ENCODE measurements around the gene ZFAND3. TPM values are rescaled to one million over a fixed set of nuclear protein-coding genes. Genes with fewer than 3 reads are reported as not detected.

The ZFAND3 gene
- total RNA-seq, 1 donor from 2014 or later, result 131 TPM

DNA sequence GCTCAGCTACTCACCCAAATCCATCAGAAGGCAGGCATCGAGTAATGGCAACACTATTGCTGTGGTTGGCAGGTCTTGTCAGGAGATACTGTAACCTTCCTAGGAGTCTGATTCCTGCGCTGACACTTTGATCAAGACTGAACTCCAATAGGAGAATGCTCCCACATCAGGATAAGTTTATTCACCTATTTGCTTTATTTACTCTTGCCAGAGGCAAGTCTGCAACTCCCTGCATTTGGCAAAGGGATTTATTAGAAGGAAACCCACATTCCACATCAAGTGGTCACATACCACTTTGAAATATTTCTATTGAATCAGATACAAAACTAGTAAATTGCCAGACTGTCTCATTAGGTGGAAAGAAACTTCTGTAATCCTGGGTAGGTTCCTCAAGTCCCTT, 43.5 kb downstream of the ZFAND3 start:
- peaks cover 41% of the 10 kb centered on the region for H3K4me1 Mint-ChIP-seq (ENCODE audit: low read depth, unreplicated experiment)
- peak overlapping the region; percentile 1 for H3K27ac ChIP-seq (ENCODE audit: low read depth, low read length)
- no peak for TF ChIP-seq EZH2 (IDR thresholded peaks at IDR 0.05; ENCODE audit: insufficient read depth, low read length)
- TF ChIP-seq, protein P1, sequence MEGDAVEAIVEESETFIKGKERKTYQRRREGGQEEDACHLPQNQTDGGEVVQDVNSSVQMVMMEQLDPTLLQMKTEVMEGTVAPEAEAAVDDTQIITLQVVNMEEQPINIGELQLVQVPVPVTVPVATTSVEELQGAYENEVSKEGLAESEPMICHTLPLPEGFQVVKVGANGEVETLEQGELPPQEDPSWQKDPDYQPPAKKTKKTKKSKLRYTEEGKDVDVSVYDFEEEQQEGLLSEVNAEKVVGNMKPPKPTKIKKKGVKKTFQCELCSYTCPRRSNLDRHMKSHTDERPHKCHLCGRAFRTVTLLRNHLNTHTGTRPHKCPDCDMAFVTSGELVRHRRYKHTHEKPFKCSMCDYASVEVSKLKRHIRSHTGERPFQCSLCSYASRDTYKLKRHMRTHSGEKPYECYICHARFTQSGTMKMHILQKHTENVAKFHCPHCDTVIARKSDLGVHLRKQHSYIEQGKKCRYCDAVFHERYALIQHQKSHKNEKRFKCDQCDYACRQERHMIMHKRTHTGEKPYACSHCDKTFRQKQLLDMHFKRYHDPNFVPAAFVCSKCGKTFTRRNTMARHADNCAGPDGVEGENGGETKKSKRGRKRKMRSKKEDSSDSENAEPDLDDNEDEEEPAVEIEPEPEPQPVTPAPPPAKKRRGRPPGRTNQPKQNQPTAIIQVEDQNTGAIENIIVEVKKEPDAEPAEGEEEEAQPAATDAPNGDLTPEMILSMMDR (IDR thresholded peaks at IDR 0.05; ENCODE audit: insufficient read depth, low read depth, low read length), result no peak

DNA sequence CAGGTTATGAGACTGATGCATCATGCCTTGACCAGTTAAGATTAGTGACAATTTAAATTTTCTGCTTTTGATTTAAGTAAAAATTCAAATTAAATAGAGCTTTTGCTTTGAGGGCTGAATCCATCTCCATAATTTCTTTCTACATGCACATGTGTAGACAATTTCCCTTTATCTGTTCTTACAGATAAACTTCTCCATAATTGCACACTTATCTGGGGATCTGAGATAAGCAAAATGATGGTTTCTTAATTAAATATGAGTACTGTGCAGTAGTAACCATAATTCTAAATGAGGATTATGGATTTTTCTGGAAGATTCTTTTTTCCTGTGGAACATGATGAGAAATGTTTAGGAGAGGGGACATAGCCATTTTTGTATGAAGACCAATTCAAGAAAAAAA, 44.7 kb downstream of the ZFAND3 start:
- no peaks in the 10 kb centered on the region for H3K9me3 Mint-ChIP-seq (ENCODE audit: unreplicated experiment)
- Histone ChIP-seq H3K27me3 (ENCODE audit: insufficient read depth, low read length) (no peaks in the 10 kb centered on the region), H3K9ac (ENCODE audit: low read length) (no peak overlapping the region), H3K9me3 (ENCODE audit: insufficient read depth, low read depth, low read length) (no peaks in the 10 kb centered on the region), H3K4me1 (ENCODE audit: insufficient read depth, low read length) (peaks cover 36% of the 10 kb centered on the region), H3K4me3 (ENCODE audit: insufficient read depth, low read depth, low read length) (no peak overlapping the region), H4K20me1 (ENCODE audit: insufficient read depth, low read length) (peaks cover 97% of the 10 kb centered on the region), H3K4me2 (ENCODE audit: low read length) (no peak overlapping the region), H3K27ac (ENCODE audit: low read depth, low read length) (no peak overlapping the region), H2AFZ (ENCODE audit: low read depth, low read length) (no peak overlapping the region), H3K79me2 (ENCODE audit: insufficient read depth, low read length) (peaks cover 99% of the 10 kb centered on the region), H3K36me3 (ENCODE audit: insufficient read depth, low read length) (no peaks in the 10 kb centered on the region)
- H3K4me3 Mint-ChIP-seq (ENCODE audit: unreplicated experiment), result no peak overlapping the region
- FAIRE-seq (no peak), DNase-seq (ENCODE audit: low read depth) (no peak)
- TF ChIP-seq, protein P1 (IDR thresholded peaks at IDR 0.05; ENCODE audit: insufficient read depth, low read depth, low read length), result no peak
- TF ChIP-seq EZH2 (IDR thresholded peaks at IDR 0.05; ENCODE audit: insufficient read depth, low read length), result no peak
- H3K4me1 Mint-ChIP-seq (ENCODE audit: low read depth, unreplicated experiment), result peaks cover 45% of the 10 kb centered on the region
- H3K27me3 Mint-ChIP-seq (ENCODE audit: low read depth, unreplicated experiment), result no peaks in the 10 kb centered on the region
- peaks cover 5% of the 10 kb centered on the region for H3K36me3 Mint-ChIP-seq (ENCODE audit: low read depth, unreplicated experiment)
- no peak overlapping the region for H3K27ac Mint-ChIP-seq (ENCODE audit: unreplicated experiment)

More for the DNA sequence above, 43.5 kb downstream of the ZFAND3 start:
- FAIRE-seq, result no peak
- peak; percentile 70 for DNase-seq (ENCODE audit: low read depth)
- H4K20me1 ChIP-seq (ENCODE audit: insufficient read depth, low read length), result peaks cover 97% of the 10 kb centered on the region
- H3K36me3 ChIP-seq (ENCODE audit: insufficient read depth, low read length), result no peaks in the 10 kb centered on the region
- Mint-ChIP-seq H3K27me3 (ENCODE audit: low read depth, unreplicated experiment) (no peaks in the 10 kb centered on the region), H3K4me3 (ENCODE audit: unreplicated experiment) (no peak overlapping the region), H3K9me3 (ENCODE audit: unreplicated experiment) (no peaks in the 10 kb centered on the region), H3K36me3 (ENCODE audit: low read depth, unreplicated experiment) (peaks cover 6% of the 10 kb centered on the region), H3K27ac (ENCODE audit: unreplicated experiment) (peak overlapping the region; percentile 0)
- H2AFZ ChIP-seq (ENCODE audit: low read depth, low read length), result no peak overlapping the region
- peaks cover 99% of the 10 kb centered on the region for H3K79me2 ChIP-seq (ENCODE audit: insufficient read depth, low read length)
- H3K4me2 ChIP-seq (ENCODE audit: low read length), result peak overlapping the region; percentile 20
- no peaks in the 10 kb centered on the region for H3K9me3 ChIP-seq (ENCODE audit: insufficient read depth, low read depth, low read length)
- H3K9ac ChIP-seq (ENCODE audit: low read length), result no peak overlapping the region
- no peaks in the 10 kb centered on the region for H3K27me3 ChIP-seq (ENCODE audit: insufficient read depth, low read length)
- peaks cover 25% of the 10 kb centered on the region for H3K4me1 ChIP-seq (ENCODE audit: insufficient read depth, low read length)
- no peak overlapping the region for H3K4me3 ChIP-seq (ENCODE audit: insufficient read depth, low read depth, low read length)

DNA sequence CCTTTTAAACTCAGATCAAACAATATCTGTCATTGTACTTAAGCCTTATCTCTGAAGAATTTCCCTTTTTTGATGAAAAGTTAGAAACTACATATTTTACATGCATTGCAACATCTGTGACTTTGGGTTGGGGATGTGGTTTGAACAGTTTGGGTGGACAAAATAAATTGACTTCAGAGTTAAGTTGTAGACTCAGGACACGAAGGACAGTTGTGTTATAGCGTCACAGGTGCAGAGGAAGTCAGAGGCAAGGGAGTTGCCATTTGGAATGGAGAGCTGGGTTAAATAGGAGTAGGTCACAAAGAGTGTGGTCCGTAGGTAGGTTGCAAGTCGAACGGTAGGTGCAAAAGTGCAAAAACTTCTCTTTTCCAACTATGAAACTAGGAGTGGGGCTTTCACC, 46.0 kb downstream of the ZFAND3 start:
- peaks cover 99% of the 10 kb centered on the region for H3K79me2 ChIP-seq (ENCODE audit: insufficient read depth, low read length)
- peaks cover 94% of the 10 kb centered on the region for H4K20me1 ChIP-seq (ENCODE audit: insufficient read depth, low read length)

More for the DNA sequence above, 46.0 kb downstream of the ZFAND3 start:
- H3K27me3 ChIP-seq (ENCODE audit: insufficient read depth, low read length), result no peaks in the 10 kb centered on the region
- H3K9me3 ChIP-seq (ENCODE audit: insufficient read depth, low read depth, low read length), result no peaks in the 10 kb centered on the region
- peaks cover 5% of the 10 kb centered on the region for H3K36me3 Mint-ChIP-seq (ENCODE audit: low read depth, unreplicated experiment)
- no peaks in the 10 kb centered on the region for H3K9me3 Mint-ChIP-seq (ENCODE audit: unreplicated experiment)
- H3K4me2 ChIP-seq (ENCODE audit: low read length), result no peak overlapping the region
- no peaks in the 10 kb centered on the region for H3K27me3 Mint-ChIP-seq (ENCODE audit: low read depth, unreplicated experiment)
- DNase-seq (ENCODE audit: low read depth) (no peak), FAIRE-seq (no peak)
- H2AFZ ChIP-seq (ENCODE audit: low read depth, low read length), result no peak overlapping the region
- H3K4me1 Mint-ChIP-seq (ENCODE audit: low read depth, unreplicated experiment), result peaks cover 44% of the 10 kb centered on the region
- no peak overlapping the region for H3K27ac Mint-ChIP-seq (ENCODE audit: unreplicated experiment)
- H3K4me3 ChIP-seq (ENCODE audit: insufficient read depth, low read depth, low read length), result no peak overlapping the region
- no peaks in the 10 kb centered on the region for H3K36me3 ChIP-seq (ENCODE audit: insufficient read depth, low read length)
- no peak overlapping the region for H3K4me3 Mint-ChIP-seq (ENCODE audit: unreplicated experiment)
- peaks cover 36% of the 10 kb centered on the region for H3K4me1 ChIP-seq (ENCODE audit: insufficient read depth, low read length)
- no peak overlapping the region for H3K9ac ChIP-seq (ENCODE audit: low read length)
- H3K27ac ChIP-seq (ENCODE audit: low read depth, low read length), result no peak overlapping the region
- TF ChIP-seq EZH2 (IDR thresholded peaks at IDR 0.05; ENCODE audit: insufficient read depth, low read length), result no peak
- TF ChIP-seq, protein P1 (IDR thresholded peaks at IDR 0.05; ENCODE audit: insufficient read depth, low read depth, low read length), result no peak

Data from astrocyte (in vitro differentiated cells and primary cell).